Coronary artery (tissue), 2 donors: Measurements from ENCODE around the gene LAMA3.

ENCODE experiments used
- DNase-seq: peaks from one replicate; pipeline ENCODE4 v3.0.0-alpha.2; 2017; ENCODE audit warnings: low spot score
- H3K27ac ChIP-seq, 2 donors: fragments of 200-600 bp; sonication (generic); one replicate each; pipeline ENCODE4 v1.5.1; 2016 to 2019
- H3K4me3 ChIP-seq: fragments of 200-600 bp; sonication (generic); 2 replicates; pipeline ENCODE4 v1.5.1; 2016; ENCODE audit warnings: mild to moderate bottlenecking, moderate library complexity
- CTCF ChIP-seq: fragments of 200-600 bp; sonication (generic); IDR thresholded peaks from one replicate; pipeline ENCODE4 v1.5.1; 2019; ENCODE audit warnings: antibody characterized with exemption

Gene LAMA3

GRCh38 chr18:23958036-23958435 is 268.8 kb downstream of the LAMA3 start:
- DNase-seq = no peak
- no peak for TF ChIP-seq CTCF
- Histone ChIP-seq H3K27ac (no peak overlapping the region), H3K4me3 (no peak overlapping the region)

- no peak overlapping the region for H3K27ac ChIP-seq
- TF ChIP-seq CTCF = no peak
- H3K4me3 ChIP-seq = no peak overlapping the region
- DNase-seq = no peak
These were observed 274.4 kb downstream of the LAMA3 start for GRCh38 chr18:23963443-23964165.

- Histone ChIP-seq H3K27ac (no peak overlapping the region), H3K4me3 (no peak overlapping the region)
- DNase-seq = no peak
- TF ChIP-seq CTCF = no peak
These were observed 275.3 kb downstream of the LAMA3 start for GRCh38 chr18:23964282-23965238.

GRCh38 chr18:23966909-23967308 is 277.7 kb downstream of the LAMA3 start:
- no peak for TF ChIP-seq CTCF
- H3K27ac ChIP-seq = no peak overlapping the region
- DNase-seq = no peak
- H3K4me3 ChIP-seq = no peak overlapping the region

- no peak for DNase-seq
- TF ChIP-seq CTCF = no peak
- no peak overlapping the region for H3K27ac ChIP-seq
- H3K4me3 ChIP-seq = no peak overlapping the region
These were observed 278.3 kb downstream of the LAMA3 start for GRCh38 chr18:23967321-23968089.

- no peak overlapping the region for H3K27ac ChIP-seq
- no peak for DNase-seq
- no peak overlapping the region for H3K4me3 ChIP-seq
- no peak for TF ChIP-seq CTCF
These were observed 279.7 kb downstream of the LAMA3 start for GRCh38 chr18:23968638-23969604.
